ENCODE measurements around the gene PTPRK. TPM values are rescaled to one million over a fixed set of nuclear protein-coding genes. Genes with fewer than 3 reads are reported as not detected.
A peak's percentile ranks its signal among the peaks of the same experiment; 100 is the strongest.

The PTPRK gene
- polyA plus RNA-seq, 4 donors, result 48.8 to 61.8 (median 57.9) TPM

GRCh38 chr6:128400875-128401274 lies 119.5 kb downstream of the PTPRK start:
- no peak for DNase-seq (ENCODE audit: low read depth in 4 of 4, low spot score in 3 of 4)

GRCh38 chr6:128397996-128398395 lies 122.4 kb downstream of the PTPRK start:
- DNase-seq (ENCODE audit: low read depth in 4 of 4, low spot score in 3 of 4), result no peak

GRCh38 chr6:128395596-128395995 lies 124.8 kb downstream of the PTPRK start:
- no peak for DNase-seq (ENCODE audit: low read depth in 4 of 4, low spot score in 3 of 4)

- no peak for DNase-seq (ENCODE audit: low read depth in 4 of 4, low spot score in 3 of 4)
These were observed 125.2 kb downstream of the PTPRK start for GRCh38 chr6:128395188-128395587.

- DNase-seq (ENCODE audit: low read depth in 4 of 4, low spot score in 3 of 4), result no peak
These were observed 126.2 kb downstream of the PTPRK start for GRCh38 chr6:128394167-128394566.

- DNase-seq (ENCODE audit: low read depth in 4 of 4, low spot score in 3 of 4), result no peak
These were observed 130.4 kb downstream of the PTPRK start for GRCh38 chr6:128389820-128390534.

- no peak for DNase-seq (ENCODE audit: low read depth in 4 of 4, low spot score in 3 of 4)
These were observed 132.0 kb downstream of the PTPRK start for GRCh38 chr6:128388380-128388779.

GRCh38 chr6:128380891-128381290 lies 139.5 kb downstream of the PTPRK start:
- DNase-seq (ENCODE audit: low read depth in 4 of 4, low spot score in 3 of 4), result no peak

- no peak for DNase-seq (ENCODE audit: low read depth in 4 of 4, low spot score in 3 of 4)
These were observed 140.8 kb downstream of the PTPRK start for GRCh38 chr6:128379577-128379976.

- no peak for DNase-seq (ENCODE audit: low read depth in 4 of 4, low spot score in 3 of 4)
These were observed 143.4 kb downstream of the PTPRK start for GRCh38 chr6:128376952-128377503.

GRCh38 chr6:128371136-128371535 lies 149.3 kb downstream of the PTPRK start:
- no peak for DNase-seq (ENCODE audit: low read depth in 4 of 4, low spot score in 3 of 4)

GRCh38 chr6:128370072-128370471 lies 150.3 kb downstream of the PTPRK start:
- no peak for DNase-seq (ENCODE audit: low read depth in 4 of 4, low spot score in 3 of 4)

GRCh38 chr6:128368213-128368944 lies 152.0 kb downstream of the PTPRK start:
- DNase-seq (ENCODE audit: low read depth in 4 of 4, low spot score in 3 of 4), result no peak

- no peak for DNase-seq (ENCODE audit: low read depth in 4 of 4, low spot score in 3 of 4)
These were observed 153.0 kb downstream of the PTPRK start for GRCh38 chr6:128367437-128367836.

- no peak for DNase-seq (ENCODE audit: low read depth in 4 of 4, low spot score in 3 of 4)
These were observed 154.8 kb downstream of the PTPRK start for GRCh38 chr6:128365520-128366160.

GRCh38 chr6:128364766-128365519 lies 155.5 kb downstream of the PTPRK start:
- DNase-seq (ENCODE audit: low read depth in 4 of 4, low spot score in 3 of 4), result no peak

GRCh38 chr6:128363020-128363813 lies 157.2 kb downstream of the PTPRK start:
- DNase-seq (ENCODE audit: low read depth in 4 of 4, low spot score in 3 of 4), result peak in 2 of 4 donors; percentile 16 to 40

- no peak for DNase-seq (ENCODE audit: low read depth in 4 of 4, low spot score in 3 of 4)
These were observed 159.0 kb downstream of the PTPRK start for GRCh38 chr6:128361378-128361777.

- DNase-seq (ENCODE audit: low read depth in 4 of 4, low spot score in 3 of 4), result no peak
These were observed 162.1 kb downstream of the PTPRK start for GRCh38 chr6:128358244-128358776.
